A673 (cell line): Measurements from ENCODE around the gene CRYBG3. TPM values are rescaled to one million over a fixed set of nuclear protein-coding genes. Genes with fewer than 3 reads are reported as not detected.

Experiments
- BruUV-seq: library from RNA; stranded (reverse); fragments of 400-500 nt; replicated peaks from 2 replicates; lab custom pipeline; 2021; lab: Mats Ljungman, UMichigan
- CTCF ChIA-PET: fragments of 300-600 bp; sonication (Branson Sonifier 250); formaldehyde crosslinking; loops from one replicate; lab custom pipeline; 2022; ENCODE audit warnings: antibody characterized with exemption; lab: Charles Lee
- POLR2A ChIA-PET: fragments of 300-600 bp; sonication (Branson Sonifier 250); formaldehyde crosslinking; loops from one replicate; lab custom pipeline; 2022; ENCODE audit warnings: antibody characterized with exemption; ENCODE audit not compliant: low non-redundant PET; lab: Charles Lee
- DNase-seq: peaks from one replicate; pipeline ENCODE4 v3.0.0-alpha.2; 2015; ENCODE audit warnings: low spot score
- H3K27ac ChIP-seq: fragments of 200-600 bp; sonication (generic); 2 replicates; pipeline ENCODE4 v1.5.1; 2016; ENCODE audit warnings: mixed run types, low read depth, mild to moderate bottlenecking, mixed read lengths, antibody characterized with exemption, low read length; ENCODE audit not compliant: poor library complexity, severe bottlenecking
- H3K27me3 ChIP-seq: fragments of 200-600 bp; sonication (generic); replicated peaks from 2 replicates; pipeline ENCODE4 v1.6.1; 2017; ENCODE audit warnings: mixed run types, low read depth, mild to moderate bottlenecking, mixed read lengths, antibody characterized with exemption, low read length; ENCODE audit not compliant: insufficient read depth, poor library complexity
- H3K36me3 ChIP-seq: fragments of 200-600 bp; sonication (generic); 2 replicates; pipeline ENCODE4 v1.6.1; 2016; ENCODE audit warnings: mixed run types, mild to moderate bottlenecking, mixed read lengths, antibody characterized with exemption, low read length; ENCODE audit not compliant: insufficient read depth, poor library complexity, severe bottlenecking
- H3K4me1 ChIP-seq: fragments of 200-600 bp; sonication (generic); 2 replicates; pipeline ENCODE4 v1.6.1; 2017; ENCODE audit warnings: mixed run types, mild to moderate bottlenecking, mixed read lengths, antibody characterized with exemption, low read length; ENCODE audit not compliant: insufficient read depth, poor library complexity, severe bottlenecking
- H3K4me3 ChIP-seq: fragments of 200-600 bp; sonication (generic); 2 replicates; pipeline ENCODE4 v1.5.1; 2016; ENCODE audit warnings: low read depth, mixed run types, mild to moderate bottlenecking, mixed read lengths, low read length; ENCODE audit not compliant: poor library complexity, severe bottlenecking
- H3K9me3 ChIP-seq: fragments of 200-600 bp; sonication (generic); 2 replicates; pipeline ENCODE4 v1.6.1; 2016; ENCODE audit warnings: mixed run types, low read depth, mild to moderate bottlenecking, mixed read lengths, antibody characterized with exemption, low read length; ENCODE audit not compliant: poor library complexity, severe bottlenecking
- CTCF ChIP-seq: fragments of 300-800, 200-600 bp; sonication (generic); conservative IDR thresholded peaks from 2 replicates; pipeline ENCODE4 v1.5.1; 2017; ENCODE audit warnings: low read depth, mild to moderate bottlenecking, antibody characterized with exemption, low read length, moderate library complexity, mixed read lengths
- EZH2 ChIP-seq: fragments of 200-600 bp; sonication (generic); IDR thresholded peaks from 2 replicates; pipeline ENCODE4 v1.6.1; 2017; ENCODE audit warnings: borderline replicate concordance, low read depth, mild to moderate bottlenecking, mixed read lengths, antibody characterized with exemption, low read length; ENCODE audit not compliant: poor library complexity, severe bottlenecking
- intact Hi-C: fragments of 100-400 bp; cut with micrococcal nuclease; formaldehyde crosslinking; loops from one replicate; pipeline ENCODE4 v1.10.0; 2022; ENCODE audit not compliant: unreplicated experiment
- total RNA-seq: library from RNA; stranded (reverse); gene quantifications from 2 replicates; pipeline ENCODE4 v1.2.3, GENCODE V29; 2021

CRYBG3 gene
- total RNA-seq, 1 experiment from 2014 or later, result 8.6 TPM

DNA sequence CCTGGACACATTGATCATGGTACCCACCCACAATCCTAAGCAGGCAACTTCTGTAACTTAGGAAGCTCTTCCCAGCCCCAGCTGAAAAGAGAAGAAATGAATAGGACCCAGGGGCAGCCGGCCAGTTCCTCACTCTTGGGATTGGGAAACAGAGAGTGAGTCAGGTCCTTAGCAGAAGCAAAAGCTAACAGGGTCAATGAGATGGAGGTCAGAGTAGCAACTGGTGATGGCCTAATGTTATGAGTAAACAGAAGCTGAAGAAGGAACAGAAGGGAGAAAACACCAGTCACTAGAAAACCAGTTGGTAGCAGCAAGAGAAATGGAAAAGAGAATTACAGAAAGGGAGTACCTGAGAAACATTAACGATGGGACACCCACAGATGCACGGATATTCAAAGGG is 130.5 kb downstream of the CRYBG3 start:
- ChIA-PET POLR2A (no interaction called here), CTCF (no interaction called here)
- intact Hi-C loops, result no loop called here
- Histone ChIP-seq H3K4me1 (no peaks in the 10 kb centered on the region), H3K4me3 (no peak overlapping the region), H3K27ac (no peak overlapping the region), H3K36me3 (peaks cover 11% of the 10 kb centered on the region), H3K9me3 (no peaks in the 10 kb centered on the region), H3K27me3 (no peaks in the 10 kb centered on the region)
- DNase-seq, result no peak
- no TSS peak for BruUV-seq
- TF ChIP-seq CTCF (no peak), EZH2 (no peak)

DNA sequence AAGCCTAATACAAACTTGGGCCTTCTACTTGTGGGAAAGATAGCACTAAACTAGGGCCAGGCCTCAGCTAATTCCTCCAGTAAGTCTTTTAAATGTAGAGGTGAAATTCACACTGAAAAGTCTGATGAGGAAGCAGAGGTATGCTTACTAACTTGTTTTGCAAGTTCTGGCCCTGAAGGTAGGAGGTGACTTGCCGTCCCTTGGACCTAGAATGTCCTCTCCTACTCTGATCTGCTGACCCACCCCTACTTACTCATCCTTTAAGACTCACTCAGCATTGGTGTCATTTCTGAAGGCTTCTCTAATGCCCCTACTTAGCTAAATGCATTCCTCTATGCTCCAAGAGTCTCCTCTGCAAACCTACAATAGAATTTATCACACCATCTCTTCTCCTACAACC is 131.1 kb downstream of the CRYBG3 start:
- Histone ChIP-seq H3K4me3 (no peak overlapping the region), H3K4me1 (no peaks in the 10 kb centered on the region), H3K27ac (no peak overlapping the region), H3K27me3 (no peaks in the 10 kb centered on the region), H3K36me3 (peaks cover 10% of the 10 kb centered on the region), H3K9me3 (no peaks in the 10 kb centered on the region)
- intact Hi-C loops, result no loop called here
- POLR2A ChIA-PET, result no interaction called here
- DNase-seq, result no peak
- TF ChIP-seq CTCF (no peak), EZH2 (no peak)
- CTCF ChIA-PET, result no interaction called here
- BruUV-seq, result no TSS peak

DNA sequence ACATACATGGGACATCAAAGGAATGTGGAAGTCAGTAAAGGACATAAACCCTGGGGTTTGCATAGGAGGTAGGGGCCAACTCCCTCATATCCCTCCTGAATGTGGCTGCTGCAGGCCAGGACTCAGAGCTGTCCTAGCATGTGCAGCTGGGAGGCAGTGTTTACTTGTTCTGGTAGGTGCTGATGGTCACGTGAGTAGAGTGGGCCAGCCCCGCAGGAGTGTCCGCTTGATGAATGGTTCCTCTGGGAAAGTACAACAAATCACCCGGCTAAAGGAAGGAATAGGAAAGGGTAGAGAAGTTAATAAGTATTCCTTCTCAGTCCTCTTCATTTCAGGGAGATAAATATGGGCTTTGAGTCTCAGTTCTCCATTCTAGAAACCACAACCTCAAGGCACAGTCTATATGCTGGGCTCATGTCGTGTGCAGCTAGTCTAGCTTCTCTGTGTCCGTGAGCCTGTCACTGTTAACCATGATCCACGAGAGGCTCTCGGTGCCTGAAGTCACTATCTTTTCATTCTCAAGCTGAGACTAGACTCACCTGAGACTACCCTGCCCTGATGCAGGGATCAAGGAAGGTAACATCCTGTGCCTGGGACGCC is 132.5 kb downstream of the CRYBG3 start:
- Histone ChIP-seq H3K4me1 (no peaks in the 10 kb centered on the region), H3K36me3 (peaks cover 4% of the 10 kb centered on the region), H3K27ac (no peak overlapping the region), H3K27me3 (no peaks in the 10 kb centered on the region), H3K4me3 (no peak overlapping the region), H3K9me3 (no peaks in the 10 kb centered on the region)
- intact Hi-C loops, result no loop called here
- CTCF ChIA-PET, result no interaction called here
- no peak for DNase-seq
- no TSS peak for BruUV-seq
- POLR2A ChIA-PET, result no interaction called here
- no peak for TF ChIP-seq CTCF
- no peak for TF ChIP-seq EZH2
